ENCODE results near the gene LPP. TPM values are rescaled to one million over a fixed set of nuclear protein-coding genes. Genes with fewer than 3 reads are reported as not detected.

Gene LPP
- total and polyA plus RNA-seq, 2 donors (not counting 1 experiment from before 2014, with no cell fraction given) = 7.6 to 81.7 TPM

DNA sequence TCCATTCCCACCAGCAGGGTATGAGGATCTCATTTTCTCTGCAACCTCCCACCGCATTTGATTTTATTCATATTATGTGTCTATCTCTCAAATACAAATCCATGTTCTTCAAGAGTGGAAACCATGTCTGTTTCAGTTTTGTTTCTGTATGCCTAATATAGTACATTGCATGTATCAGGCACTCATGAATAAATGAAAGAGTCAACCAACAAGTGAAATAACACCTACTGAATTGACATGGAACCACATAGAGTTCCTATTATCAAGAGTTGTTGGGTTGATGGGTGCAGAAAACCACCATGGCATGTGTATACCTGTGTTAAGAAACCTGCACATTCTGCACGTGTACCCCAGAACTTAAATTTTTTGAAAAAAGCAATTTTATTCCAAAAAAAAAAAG, 466.8 kb downstream of the LPP start:
- Histone ChIP-seq H4K20me1 (ENCODE audit: control insufficient read depth, insufficient read depth, low read length, poor library complexity, severe bottlenecking) (no peaks in the 10 kb centered on the region), H3K4me3 (ENCODE audit: control extremely low read depth in 1 of 5, extremely low read depth in 1 of 5, insufficient read depth in 1 of 5, low read depth in 2 of 5, low read length in 4 of 5) (no peak overlapping the region), H3K9me3 (ENCODE audit: control extremely low read depth in 1 of 3, control insufficient read depth in 2 of 3, insufficient read depth in 1 of 3, low read length in 2 of 3) (no peaks in the 10 kb centered on the region), H3K4me1 (ENCODE audit: control insufficient read depth in 2 of 2, insufficient read depth in 2 of 2, low read length in 2 of 2) (no peaks in the 10 kb centered on the region), H3K27ac (ENCODE audit: low read length in 2 of 2) (no peak overlapping the region), H2AFZ (ENCODE audit: insufficient read depth, low read depth, low read length, poor library complexity, severe bottlenecking) (no peak overlapping the region), H3K79me2 (ENCODE audit: control insufficient read depth, insufficient read depth, low read length) (no peaks in the 10 kb centered on the region), H3K4me2 (replicated peaks; ENCODE audit: low read depth, low read length, poor library complexity, severe bottlenecking) (no peak overlapping the region), H3K36me3 (replicated peaks in 1 of 2; ENCODE audit: control extremely low read depth in 1 of 2, control insufficient read depth in 1 of 2, extremely low read depth in 1 of 2, insufficient read depth in 2 of 2, low read length in 1 of 2) (no peaks in the 10 kb centered on the region), H3K27me3 (replicated peaks in 1 of 4; ENCODE audit: control extremely low read depth in 1 of 4, control insufficient read depth in 3 of 4, insufficient read depth in 4 of 4, low read length in 3 of 4) (no peaks in the 10 kb centered on the region), H3K9ac (ENCODE audit: low read length) (no peak overlapping the region)
- TF ChIP-seq, protein P1, sequence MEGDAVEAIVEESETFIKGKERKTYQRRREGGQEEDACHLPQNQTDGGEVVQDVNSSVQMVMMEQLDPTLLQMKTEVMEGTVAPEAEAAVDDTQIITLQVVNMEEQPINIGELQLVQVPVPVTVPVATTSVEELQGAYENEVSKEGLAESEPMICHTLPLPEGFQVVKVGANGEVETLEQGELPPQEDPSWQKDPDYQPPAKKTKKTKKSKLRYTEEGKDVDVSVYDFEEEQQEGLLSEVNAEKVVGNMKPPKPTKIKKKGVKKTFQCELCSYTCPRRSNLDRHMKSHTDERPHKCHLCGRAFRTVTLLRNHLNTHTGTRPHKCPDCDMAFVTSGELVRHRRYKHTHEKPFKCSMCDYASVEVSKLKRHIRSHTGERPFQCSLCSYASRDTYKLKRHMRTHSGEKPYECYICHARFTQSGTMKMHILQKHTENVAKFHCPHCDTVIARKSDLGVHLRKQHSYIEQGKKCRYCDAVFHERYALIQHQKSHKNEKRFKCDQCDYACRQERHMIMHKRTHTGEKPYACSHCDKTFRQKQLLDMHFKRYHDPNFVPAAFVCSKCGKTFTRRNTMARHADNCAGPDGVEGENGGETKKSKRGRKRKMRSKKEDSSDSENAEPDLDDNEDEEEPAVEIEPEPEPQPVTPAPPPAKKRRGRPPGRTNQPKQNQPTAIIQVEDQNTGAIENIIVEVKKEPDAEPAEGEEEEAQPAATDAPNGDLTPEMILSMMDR (IDR thresholded peaks at IDR 0.05) = no peak
- H3K4me1 Mint-ChIP-seq = no peaks in the 10 kb centered on the region
- H3K27me3 Mint-ChIP-seq = no peaks in the 10 kb centered on the region
- intact Hi-C loops (cut with micrococcal nuclease) = no loop called here
- H3K27ac Mint-ChIP-seq = no peak overlapping the region
- 83% methylated on average over 1 of the region's 2 CpGs for WGBS (ENCODE audit: insufficient coverage)
- H3K4me3 Mint-ChIP-seq = no peak overlapping the region
- POLR2A ChIA-PET = no interaction called here
- no peaks in the 10 kb centered on the region for H3K9me3 Mint-ChIP-seq (ENCODE audit: insufficient read depth)
- ATAC-seq (ENCODE audit: low read depth) (no peak), DNase-seq (no peak)
- CTCF ChIA-PET = interaction anchor here (0.6 kb wide), 2 partner anchors 202 to 392 kb away, joined by 3 read pairs; no protein-coding TSS in a partner anchor

DNA sequence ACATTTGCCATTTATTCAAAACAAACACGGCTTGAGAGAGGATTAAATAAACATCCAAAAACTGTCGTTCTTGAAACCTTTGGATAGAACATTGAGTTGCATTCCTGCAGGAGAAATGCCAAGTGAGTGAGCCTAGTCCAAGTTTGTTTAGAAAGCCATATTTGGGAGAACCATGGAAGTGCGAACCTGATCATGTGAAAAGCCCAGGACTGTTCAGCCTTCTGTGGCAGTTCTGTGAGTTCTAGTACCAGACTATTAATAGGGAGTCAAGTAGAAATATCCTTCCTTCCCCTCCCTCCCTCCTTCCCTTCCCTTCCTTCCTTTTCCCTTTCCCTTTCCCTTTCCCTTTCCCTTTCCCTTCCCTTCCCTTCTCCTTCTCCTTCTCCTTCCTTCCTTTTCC, 470.4 kb downstream of the LPP start:
- WGBS (ENCODE audit: insufficient coverage) = 100% methylated on average over 2 of the region's 3 CpGs
- POLR2A ChIA-PET = no interaction called here
- no peak for ATAC-seq (ENCODE audit: low read depth)

More for the DNA sequence above, 470.4 kb downstream of the LPP start:
- Histone ChIP-seq H2AFZ (ENCODE audit: insufficient read depth, low read depth, low read length, poor library complexity, severe bottlenecking) (no peak overlapping the region), H3K4me1 (ENCODE audit: control insufficient read depth in 2 of 2, insufficient read depth in 2 of 2, low read length in 2 of 2) (no peaks in the 10 kb centered on the region), H3K4me3 (ENCODE audit: control extremely low read depth in 1 of 5, extremely low read depth in 1 of 5, insufficient read depth in 1 of 5, low read depth in 2 of 5, low read length in 4 of 5) (no peak overlapping the region), H3K9me3 (ENCODE audit: control extremely low read depth in 1 of 3, control insufficient read depth in 2 of 3, insufficient read depth in 1 of 3, low read length in 2 of 3) (no peaks in the 10 kb centered on the region), H3K27me3 (replicated peaks in 1 of 4; ENCODE audit: control extremely low read depth in 1 of 4, control insufficient read depth in 3 of 4, insufficient read depth in 4 of 4, low read length in 3 of 4) (no peaks in the 10 kb centered on the region), H3K36me3 (replicated peaks in 1 of 2; ENCODE audit: control extremely low read depth in 1 of 2, control insufficient read depth in 1 of 2, extremely low read depth in 1 of 2, insufficient read depth in 2 of 2, low read length in 1 of 2) (no peaks in the 10 kb centered on the region), H3K27ac (ENCODE audit: low read length in 2 of 2) (no peak overlapping the region), H3K4me2 (replicated peaks; ENCODE audit: low read depth, low read length, poor library complexity, severe bottlenecking) (no peak overlapping the region), H3K79me2 (ENCODE audit: control insufficient read depth, insufficient read depth, low read length) (peaks cover 3% of the 10 kb centered on the region), H3K9ac (ENCODE audit: low read length) (no peak overlapping the region), H4K20me1 (ENCODE audit: control insufficient read depth, insufficient read depth, low read length, poor library complexity, severe bottlenecking) (no peaks in the 10 kb centered on the region)
- H3K27ac Mint-ChIP-seq = no peak overlapping the region
- intact Hi-C loops (cut with micrococcal nuclease) = no loop called here
- H3K27me3 Mint-ChIP-seq = no peaks in the 10 kb centered on the region
- CTCF ChIA-PET = no interaction called here
- H3K9me3 Mint-ChIP-seq (ENCODE audit: insufficient read depth) = peaks cover 4% of the 10 kb centered on the region
- TF ChIP-seq, protein P1 (IDR thresholded peaks at IDR 0.05) = no peak
- no peak for TF ChIP-seq EZH2 (IDR thresholded peaks at IDR 0.05; ENCODE audit: borderline replicate concordance, insufficient read depth, low read depth, low read length, poor library complexity, severe bottlenecking)
- no peak for DNase-seq
- no peaks in the 10 kb centered on the region for H3K4me1 Mint-ChIP-seq
- no peak overlapping the region for H3K4me3 Mint-ChIP-seq
